Fibroblast of villous mesenchyme (primary cell): ENCODE measurements around the gene XYLT1. TPM values are rescaled to one million over a fixed set of nuclear protein-coding genes. Genes with fewer than 3 reads are reported as not detected.

Source experiments
- DNase-seq: peaks from one replicate; pipeline ENCODE4 v3.0.0-alpha.2; 2010; ENCODE audit warnings: low read depth
- H3K4me3 ChIP-seq: 2 replicates; pipeline ENCODE4 v1.5.1; 2011; ENCODE audit warnings: low read depth, mild to moderate bottlenecking, low read length
- CTCF ChIP-seq: IDR thresholded peaks from 2 replicates; pipeline ENCODE4 v1.5.1; 2012; ENCODE audit warnings: low read depth, mild to moderate bottlenecking, low read length; ENCODE audit not compliant: insufficient read depth
- total RNA-seq: library from RNA; depleted of rRNA; stranded (reverse); fragments of >200 nt; gene quantifications from 2 replicates; pipeline ENCODE4 v1.2.3, GENCODE V29; 2012

XYLT1 gene
- total RNA-seq, 1 donor: 2.6 TPM

DNA sequence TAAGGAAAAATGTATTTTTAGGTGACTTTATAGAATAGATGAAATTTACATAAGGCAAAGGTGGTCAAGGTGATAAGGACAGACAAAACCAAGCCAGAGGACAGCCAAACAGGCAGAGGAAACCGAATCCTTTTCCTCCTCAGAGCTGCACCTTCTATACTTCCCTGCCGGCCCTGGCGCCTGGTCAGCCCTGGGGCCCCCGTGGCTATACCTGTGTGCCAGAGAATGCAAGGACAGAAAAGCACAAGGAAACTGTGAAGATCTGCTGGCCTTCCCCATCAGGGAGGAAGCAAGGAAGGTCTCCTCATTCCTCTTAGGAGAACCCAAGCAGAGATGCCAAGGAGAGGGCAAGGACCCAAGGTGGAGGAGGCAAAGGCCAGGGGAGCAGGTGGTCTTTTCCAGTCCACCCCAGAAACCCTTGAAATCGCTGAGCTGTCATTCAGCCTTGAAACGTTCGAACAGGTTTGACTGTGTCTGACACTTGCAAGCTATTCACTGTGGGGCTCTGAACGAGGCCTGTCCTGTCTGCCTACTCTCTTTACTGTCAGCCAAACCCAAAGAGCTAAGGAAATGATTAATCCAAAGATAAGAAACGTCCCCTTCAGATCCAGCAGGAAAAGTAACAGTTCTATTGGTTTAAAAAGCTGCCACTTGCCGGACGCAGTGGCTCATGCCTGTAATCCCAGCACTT, 114.4 kb downstream of the XYLT1 start:
- TF ChIP-seq CTCF: no peak
- H3K4me3 ChIP-seq: no peak overlapping the region
- no peak for DNase-seq

- no peak for TF ChIP-seq CTCF
- no peak overlapping the region for H3K4me3 ChIP-seq
- no peak for DNase-seq
Observed at GRCh38 chr16:17354685-17355084, 116.1 kb downstream of the XYLT1 start.

GRCh38 chr16:17354141-17354601, 116.6 kb downstream of the XYLT1 start:
- no peak overlapping the region for H3K4me3 ChIP-seq
- TF ChIP-seq CTCF: no peak
- no peak for DNase-seq

DNA sequence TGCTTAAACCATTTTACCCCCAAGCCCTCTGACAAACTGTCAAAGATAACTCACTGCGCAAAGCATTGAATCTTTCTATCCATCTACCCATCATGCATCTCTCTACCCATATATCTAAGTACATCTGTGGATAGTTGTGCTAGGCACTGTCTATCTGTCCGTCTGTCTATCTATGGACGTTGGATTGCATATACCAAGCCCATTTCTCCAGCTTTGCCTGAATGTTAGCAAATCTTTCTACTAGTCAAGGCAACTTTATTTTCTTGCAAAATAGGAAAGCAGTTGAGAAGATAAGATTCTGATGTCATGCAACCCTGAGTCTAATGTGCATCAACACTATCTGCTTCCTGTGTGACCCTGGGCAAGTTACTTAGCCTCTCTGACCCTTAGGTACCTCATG, 117.2 kb downstream of the XYLT1 start:
- no peak overlapping the region for H3K4me3 ChIP-seq
- TF ChIP-seq CTCF: no peak
- no peak for DNase-seq

- DNase-seq: peak; percentile 26
Observed at GRCh38 chr16:17351441-17352035, 119.2 kb downstream of the XYLT1 start.

GRCh38 chr16:17350207-17350606, 120.6 kb downstream of the XYLT1 start:
- TF ChIP-seq CTCF: no peak
- no peak overlapping the region for H3K4me3 ChIP-seq
- DNase-seq: no peak

More at GRCh38 chr16:17351441-17352035, 119.2 kb downstream of the XYLT1 start:
- TF ChIP-seq CTCF: no peak
- no peak overlapping the region for H3K4me3 ChIP-seq
